T-helper 2 cell treated with Interferon-gamma antibody and Interleukin-4, amounts not matched to agents 100 ng/mL and 5 ng/mL, for 36 hours (primary cell): ENCODE results near the gene SLCO2A1. TPM values are rescaled to one million over a fixed set of nuclear protein-coding genes. Genes with fewer than 3 reads are reported as not detected.

ENCODE experiments used
- intact Hi-C: fragments of 100-400 bp; cut with micrococcal nuclease; formaldehyde crosslinking; loops from one replicate; pipeline ENCODE4 v1.15.1; 2023
- total RNA-seq: library from RNA; stranded (reverse); gene quantifications from 2 replicates; pipeline ENCODE4 v1.2.3, GENCODE V29; 2022

SLCO2A1 gene
- total RNA-seq, 1 donor from 2014 or later = not detected

- intact Hi-C loops = no loop called here
Observed at GRCh38 chr3:133914839-133915600, 114.7 kb downstream of the SLCO2A1 start.

- intact Hi-C loops = no loop called here
Observed at GRCh38 chr3:133910422-133910821, 119.3 kb downstream of the SLCO2A1 start.

- intact Hi-C loops = no loop called here
Observed at GRCh38 chr3:133905376-133905775, 124.3 kb downstream of the SLCO2A1 start.

DNA sequence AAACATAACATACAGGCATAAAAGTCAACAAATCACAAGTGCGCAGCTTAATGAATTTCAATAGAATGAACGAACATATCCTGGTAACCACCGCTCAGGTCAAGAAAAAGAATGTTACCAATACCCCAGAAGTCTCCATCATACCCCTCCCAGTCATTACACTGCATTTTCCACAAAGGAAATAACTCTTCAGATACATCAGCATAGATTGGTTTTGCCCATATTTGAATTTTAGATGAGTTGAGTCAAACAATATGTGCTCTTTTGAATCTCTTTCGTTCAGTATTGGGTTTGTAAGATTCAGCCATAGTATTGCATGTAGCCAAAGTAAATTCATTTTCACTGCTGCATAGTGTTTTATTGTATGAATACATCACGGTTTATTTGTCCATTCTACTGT, 127.9 kb downstream of the SLCO2A1 start:
- intact Hi-C loops = no loop called here

GRCh38 chr3:133901083-133901482, 128.6 kb downstream of the SLCO2A1 start:
- intact Hi-C loops = no loop called here

GRCh38 chr3:133899311-133899710, 130.4 kb downstream of the SLCO2A1 start:
- intact Hi-C loops = no loop called here

DNA sequence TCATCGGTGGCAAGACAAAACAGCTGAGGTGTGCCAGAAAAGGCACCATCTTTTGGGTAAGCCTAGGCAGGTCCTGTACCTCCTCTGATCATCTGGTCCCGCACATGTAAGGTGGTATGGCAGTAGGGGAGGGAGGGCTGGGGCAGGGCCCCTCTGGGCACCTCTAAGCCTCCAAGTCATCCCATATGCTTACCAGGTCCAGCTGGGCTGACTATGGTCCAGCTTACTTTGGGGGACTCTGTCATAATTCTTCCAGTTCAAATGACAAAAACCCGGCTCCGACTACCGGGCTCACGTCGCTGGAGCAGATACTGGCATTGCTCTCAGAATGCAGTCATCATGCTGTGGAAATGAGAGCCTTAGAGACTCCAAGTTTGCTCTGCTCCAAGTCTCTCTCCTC, 132.2 kb downstream of the SLCO2A1 start:
- intact Hi-C loops = no loop called here

- intact Hi-C loops = no loop called here
Observed at GRCh38 chr3:133896002-133896761, 133.5 kb downstream of the SLCO2A1 start.

- intact Hi-C loops = no loop called here
Observed at GRCh38 chr3:133895208-133896001, 134.3 kb downstream of the SLCO2A1 start, which contains the start of gene RAB6B. RAB6B (minus strand) TSS chr3:133895882; CDS start chr3:133895466, 416 bp downstream.

DNA sequence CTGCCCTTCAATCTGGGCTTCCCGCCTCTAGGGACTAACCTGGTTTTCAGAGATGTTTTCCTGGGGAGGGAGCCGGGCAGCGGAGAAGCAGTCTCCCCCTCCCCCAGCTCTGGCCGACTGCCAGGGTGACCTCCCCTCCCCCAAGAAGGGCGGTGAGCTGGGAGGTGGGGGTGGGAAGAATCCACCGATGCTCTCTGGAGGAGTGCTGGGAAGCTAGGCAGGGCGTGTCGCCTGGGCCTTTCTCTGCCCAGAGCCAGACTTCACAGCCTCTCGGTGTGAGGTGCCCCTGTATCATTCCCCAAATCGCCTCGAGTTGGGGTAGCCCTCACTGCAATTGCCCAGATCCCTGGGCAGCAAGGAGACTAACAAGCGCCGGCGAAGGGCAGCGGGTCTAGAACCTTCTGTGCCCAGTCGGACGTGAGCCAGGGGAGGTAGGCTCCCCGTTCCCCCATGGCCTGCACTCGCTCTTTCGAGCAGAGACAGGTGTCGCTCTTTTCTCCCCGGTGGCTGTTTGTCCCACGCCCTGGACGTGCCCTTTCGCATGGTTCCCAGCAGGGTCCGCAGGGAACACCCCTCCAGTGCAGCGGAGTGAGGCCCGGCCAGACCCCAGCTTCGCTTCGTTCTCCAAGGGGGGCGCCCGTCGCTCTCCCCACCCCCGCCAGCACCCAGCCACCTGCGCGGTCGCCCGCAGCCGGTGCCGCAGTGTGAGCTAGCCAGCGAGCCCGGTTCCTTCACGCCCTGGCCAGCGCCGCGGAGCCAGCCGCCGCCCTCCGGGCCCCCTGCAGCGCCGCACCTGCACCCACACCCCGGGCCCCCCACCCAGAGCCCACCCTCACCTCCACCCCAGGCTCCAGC, 135.1 kb downstream of the SLCO2A1 start:
- intact Hi-C loops = no loop called here

GRCh38 chr3:133893683-133894352, 135.9 kb downstream of the SLCO2A1 start:
- intact Hi-C loops = no loop called here

DNA sequence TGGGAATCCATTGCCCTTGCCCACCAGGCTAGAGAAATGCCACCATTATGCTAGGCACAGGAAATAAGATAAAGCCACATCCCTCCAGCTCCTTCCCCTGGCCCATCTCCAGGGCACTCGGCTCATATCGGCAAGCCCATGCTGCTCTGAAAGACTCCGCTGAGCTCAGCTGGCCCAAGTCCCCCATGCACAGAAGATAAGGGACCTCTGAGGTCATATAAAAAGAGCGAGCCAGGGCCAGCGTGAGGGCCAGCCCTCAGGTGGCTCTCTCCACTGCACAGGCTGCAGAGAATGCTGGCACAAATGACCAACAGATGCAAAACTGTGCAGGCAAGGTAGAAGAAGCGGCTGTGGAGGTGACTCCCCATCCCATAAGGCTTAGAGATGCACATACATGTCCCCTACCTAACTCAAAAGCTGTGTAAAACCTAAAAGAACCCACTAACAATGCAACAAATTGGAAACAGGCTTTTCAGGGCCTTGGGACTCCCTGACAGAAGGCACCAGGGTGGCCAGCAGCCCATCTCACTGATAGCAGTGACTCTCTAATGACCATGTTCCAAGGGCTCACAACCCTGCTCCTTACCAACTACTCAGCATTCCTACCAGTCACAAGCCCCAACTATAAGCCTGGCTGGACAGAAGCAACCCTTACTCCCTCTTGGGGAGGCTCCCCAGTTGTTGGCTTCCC, 137.0 kb downstream of the SLCO2A1 start:
- intact Hi-C loops = no loop called here

DNA sequence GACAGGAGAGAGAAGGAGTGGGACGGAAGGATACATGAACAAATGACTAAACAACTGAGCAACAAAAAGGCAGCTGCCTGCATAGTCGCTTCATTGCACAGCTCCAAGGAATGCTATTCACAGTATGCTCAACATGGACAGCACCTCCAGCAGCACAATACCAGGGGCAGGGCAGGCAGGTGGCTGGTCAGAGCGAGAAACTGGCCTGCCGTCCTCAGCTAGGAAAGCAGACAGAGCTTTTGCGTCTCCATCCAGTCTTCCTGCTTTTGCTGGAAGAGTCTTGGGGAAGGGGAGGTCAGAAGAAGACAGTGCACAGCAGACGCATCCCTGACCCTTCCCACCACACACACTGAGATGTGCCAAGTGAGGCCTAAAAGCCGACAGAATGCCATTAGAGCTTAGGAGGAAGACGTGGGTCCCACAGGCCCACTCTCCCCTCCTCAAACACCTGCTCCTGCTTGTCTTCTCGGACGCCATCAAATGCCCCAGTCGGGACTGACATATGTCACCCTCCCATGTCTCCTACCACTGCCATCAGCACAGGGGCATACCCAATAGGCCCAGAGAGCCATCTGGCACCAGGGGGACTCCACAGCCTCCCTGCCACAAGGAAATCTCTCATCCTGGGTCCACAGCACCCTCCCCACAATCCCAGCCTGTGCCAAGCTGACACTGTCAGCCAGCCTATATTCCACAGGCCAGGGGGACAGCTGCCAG, 137.9 kb downstream of the SLCO2A1 start:
- intact Hi-C loops = no loop called here

DNA sequence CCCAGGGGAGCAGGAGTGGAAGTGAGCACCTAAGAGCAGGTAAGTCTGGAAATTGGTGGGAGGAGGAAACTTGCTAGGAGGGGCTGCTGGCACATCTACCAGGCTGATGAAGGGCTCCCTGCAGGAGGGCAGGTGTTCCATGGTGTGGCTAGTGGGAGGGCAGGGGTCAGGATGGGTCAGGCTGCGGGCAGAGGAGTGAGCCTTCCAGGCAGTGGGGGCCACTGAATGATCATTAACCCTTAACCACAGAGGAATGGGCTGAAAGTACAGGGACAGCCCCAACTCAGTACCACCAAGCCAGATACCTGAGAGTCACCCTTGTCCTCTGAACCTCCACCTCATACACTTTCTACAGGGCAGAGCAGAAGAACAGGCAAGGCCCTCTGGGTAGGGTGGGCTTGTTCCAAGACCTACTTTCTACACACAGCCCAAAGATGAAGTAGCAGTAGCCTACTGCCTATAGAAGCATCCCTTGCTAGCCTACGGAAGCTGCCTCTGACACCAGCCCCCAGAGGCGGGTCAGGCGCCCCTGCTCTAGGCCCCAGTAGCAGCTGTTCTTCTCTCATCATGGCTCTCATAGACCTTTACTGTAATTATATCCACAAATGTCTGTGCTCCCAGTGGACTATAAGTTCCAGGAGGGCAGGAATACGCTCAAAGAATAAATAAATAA, 138.6 kb downstream of the SLCO2A1 start:
- intact Hi-C loops = no loop called here

DNA sequence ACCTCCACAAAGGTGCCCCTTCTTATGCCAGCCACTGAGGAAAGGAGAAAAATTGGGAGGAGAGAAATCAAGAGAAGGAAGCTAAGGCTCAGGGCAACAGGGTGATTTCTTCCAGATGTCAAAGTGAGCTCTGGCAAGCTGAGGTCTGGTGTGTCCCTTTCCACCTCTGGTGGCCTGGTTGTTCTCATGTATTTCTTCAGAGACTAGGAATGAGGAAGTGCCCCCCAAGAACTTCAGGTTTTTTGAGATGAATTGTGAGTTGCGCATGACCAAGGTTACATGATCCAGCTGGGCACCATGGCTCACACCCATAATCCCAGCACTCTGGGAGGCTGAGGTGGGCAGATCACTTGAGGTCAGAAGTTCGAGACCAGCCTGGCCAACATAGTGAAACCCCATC, 139.7 kb downstream of the SLCO2A1 start:
- intact Hi-C loops = no loop called here

- intact Hi-C loops = no loop called here
Observed at GRCh38 chr3:133888726-133889340, 140.9 kb downstream of the SLCO2A1 start.

DNA sequence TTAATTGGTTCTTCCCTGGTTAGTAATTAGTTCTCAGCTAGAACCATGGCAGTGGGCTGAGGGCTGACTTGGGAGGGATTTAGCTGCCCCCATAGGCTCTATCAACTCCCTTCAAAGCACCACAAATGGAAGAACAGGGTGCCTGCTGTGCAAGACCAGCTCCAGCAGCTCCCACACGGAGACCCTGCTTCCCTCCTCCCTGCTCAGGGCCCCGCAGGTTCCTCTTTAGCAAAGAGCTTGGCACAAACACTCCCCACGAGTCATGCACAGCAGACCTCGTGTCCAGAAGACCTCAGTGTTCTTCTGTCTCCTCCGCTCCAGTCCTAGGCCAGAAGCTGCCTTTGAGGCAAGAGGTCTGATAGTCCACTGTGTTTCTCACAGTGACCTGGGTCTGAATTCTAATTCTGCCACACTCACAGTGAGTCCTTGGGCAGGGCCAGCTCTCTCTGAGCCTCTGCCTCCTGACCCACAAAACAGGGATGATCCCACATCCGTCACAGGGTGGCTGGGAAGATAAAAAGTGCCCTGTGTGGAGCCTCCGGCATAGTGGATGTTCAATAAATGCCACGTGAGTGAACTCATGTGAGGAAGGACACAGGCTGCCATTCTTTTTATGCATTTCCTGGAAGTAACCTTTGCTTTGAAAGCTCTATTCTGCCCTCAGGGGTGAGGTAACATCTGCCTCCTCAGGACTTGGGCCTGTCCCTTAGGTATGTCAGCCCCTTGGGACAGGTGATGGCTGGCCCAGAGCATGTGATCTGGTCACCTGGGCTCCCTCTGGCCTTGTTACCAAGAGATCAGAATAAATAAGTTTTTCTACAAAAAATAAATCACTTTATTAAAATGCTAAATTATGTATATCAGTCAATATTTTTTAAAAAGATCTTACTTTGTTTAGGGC, 141.7 kb downstream of the SLCO2A1 start:
- intact Hi-C loops = no loop called here
